Stomach (tissue), 9 donors: Measurements from ENCODE around the gene SYNDIG1. TPM values are rescaled to one million over a fixed set of nuclear protein-coding genes. Genes with fewer than 3 reads are reported as not detected.
"Not testable (repeated sequence)": the region's sequence is repeated elsewhere in the genome, so short reads cannot be mapped to it uniquely, and the experiment has no call there.

Experiments
- DNase-seq, 2 donors: peaks; one replicate each; pipeline versions ENCODE4 v3.0.0 to v3.0.0-alpha.2; 2013 to 2019
- H3K27ac ChIP-seq, 5 donors: fragments of 200-600 bp in 4 of 5; sonication (generic) in 4 of 5; one replicate each; pipeline ENCODE4 v1.5.1; 2013 to 2019; ENCODE audit warnings: mild to moderate bottlenecking in 1 of 5, moderate library complexity in 1 of 5
- H3K27me3 ChIP-seq, 3 donors: fragments of 200-600 bp; sonication (generic); one replicate each; pipeline ENCODE4 v1.5.1; 2017 to 2019; ENCODE audit warnings: mixed run types in 1 of 3
- H3K36me3 ChIP-seq, 4 donors: fragments of 200-600 bp; sonication (generic); 1 replicate in 3 of 4; 2 replicates in 1 of 4; pipeline ENCODE4 v1.5.1; 2016 to 2019
- H3K4me1 ChIP-seq, 4 donors: fragments of 200-600 bp; sonication (generic); one replicate each; pipeline ENCODE4 v1.5.1; 2016 to 2019
- H3K4me3 ChIP-seq, 4 donors: fragments of 200-600 bp; sonication (generic) in 3 of 4; one replicate each; pipeline ENCODE4 v1.5.1; 2016 to 2019; ENCODE audit warnings: mild to moderate bottlenecking in 1 of 4
- H3K9me3 ChIP-seq, 4 donors: fragments of 200-600 bp; sonication (generic); one replicate each; pipeline ENCODE4 v1.5.1; 2016 to 2019
- EP300 ChIP-seq: sonication (generic); formaldehyde crosslinking; IDR thresholded peaks from one replicate; pipeline ENCODE4 v1.6.1; 2017; ENCODE audit warnings: antibody characterized with exemption
- POLR2A ChIP-seq, 4 donors: fragments of 450-650 bp; IDR thresholded peaks; one replicate each; pipeline ENCODE4 v1.6.1; 2016; ENCODE audit warnings: antibody characterized with exemption in 4 of 4, control low read depth in 2 of 4, mild to moderate bottlenecking in 1 of 4, moderate library complexity in 1 of 4
- POLR2AphosphoS5 ChIP-seq, 3 donors: sonication (generic); formaldehyde crosslinking; IDR thresholded peaks; one replicate each; pipeline ENCODE4 v1.6.1; 2016; ENCODE audit warnings: antibody characterized with exemption in 3 of 3
- WGBS, 5 donors: extraction: QIAGEN DNeasy Blood & Tissue Kit in 3 of 5; methylation state at CpG; one replicate each; pipeline versions ENCODE4 v1.1.5 to v1.1.7; 2013 to 2018; 5-methylcytosine and 5-hydroxymethylcytosine counted together
- intact Hi-C: fragments of 100-400 bp; cut with DNase I; formaldehyde crosslinking; loops from one replicate; pipeline ENCODE4 v1.15.1; 2023; ENCODE audit warnings: low total_unique reads
- polyA plus RNA-seq, 3 donors: library from polyadenylated mRNA; stranded (reverse); fragments of 200-250 nt; gene quantifications; one replicate each; pipeline ENCODE4 v1.2.3, GENCODE V29; 2013
- total RNA-seq, 5 donors: library from RNA; depleted of rRNA; stranded (reverse); fragments of >200 nt; gene quantifications; one replicate each; pipeline versions ENCODE4 v1.1.0 to v1.2.3, GENCODE V29; 2014 to 2016
- TF ChIP-seq, protein P1 (sequence below), 7 experiments: fragments of 450-650 bp in 4 of 7; fragments of 200-600 bp in 3 of 7; sonication (generic) in 3 of 7; IDR thresholded peaks; one replicate each; pipeline ENCODE4 v1.5.1; 2016 to 2019; ENCODE audit warnings: antibody characterized with exemption in 7 of 7, control low read depth in 2 of 7, mild to moderate bottlenecking in 1 of 7
- donor health status: healthy with polysubstance abuse.
- donor health status: Bipolar disorder and iron deficiency.
- donor health status: healthy.

Gene SYNDIG1
- total and polyA plus RNA-seq, 8 donors = 0.29 to 2.0 (median 0.89) TPM; not detected in 4

DNA sequence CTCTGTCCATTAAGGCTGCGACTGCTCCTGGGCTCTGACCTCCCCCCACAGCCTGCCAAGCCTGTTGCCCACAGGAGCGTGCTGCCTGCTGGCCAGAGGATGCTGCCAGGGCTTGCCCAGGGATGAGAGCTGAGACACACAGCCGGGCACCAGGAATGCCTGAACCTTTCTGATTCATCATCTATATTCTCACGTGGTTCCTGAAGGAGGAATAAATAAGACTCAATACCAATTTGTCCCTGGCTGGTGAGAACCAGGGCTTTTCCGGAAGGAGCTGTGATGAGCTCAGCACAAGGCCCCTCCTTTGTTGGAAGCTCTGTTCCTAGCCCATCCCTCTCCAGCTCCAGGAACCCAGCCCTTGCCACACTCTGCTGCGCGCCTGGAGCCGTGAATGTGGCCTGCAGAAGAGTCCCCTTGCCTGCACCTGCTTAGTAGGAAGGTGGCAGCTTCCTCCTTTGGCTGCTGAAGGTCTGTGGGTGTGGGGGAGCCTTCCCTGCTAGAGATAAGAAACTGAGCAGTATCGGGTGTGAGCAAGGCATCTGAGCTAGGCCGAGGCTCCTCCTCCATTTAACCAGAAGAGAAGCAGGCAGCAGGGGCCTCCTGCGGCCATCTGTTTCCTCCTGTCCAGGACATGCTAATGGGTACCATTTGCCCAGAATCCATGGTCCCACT is 37.9 kb downstream of the SYNDIG1 start:
- H3K9me3 ChIP-seq = no peaks in the 10 kb centered on the region
- no peak overlapping the region for H3K27ac ChIP-seq
- intact Hi-C loops = no loop called here
- no peaks in the 10 kb centered on the region for H3K4me1 ChIP-seq
- no peaks in the 10 kb centered on the region for H3K36me3 ChIP-seq
- WGBS, 5 donors = 49 to 77% (median 58%) methylated on average over 8 to 11 of the region's 11 CpGs
- peak in 1 of 2 donors; percentile 48 for DNase-seq
- no peak overlapping the region for H3K4me3 ChIP-seq
- TF ChIP-seq EP300 = no peak
- peaks cover 0 to 2% (median 0%) of the 10 kb centered on the region in 3 donors for H3K27me3 ChIP-seq

DNA sequence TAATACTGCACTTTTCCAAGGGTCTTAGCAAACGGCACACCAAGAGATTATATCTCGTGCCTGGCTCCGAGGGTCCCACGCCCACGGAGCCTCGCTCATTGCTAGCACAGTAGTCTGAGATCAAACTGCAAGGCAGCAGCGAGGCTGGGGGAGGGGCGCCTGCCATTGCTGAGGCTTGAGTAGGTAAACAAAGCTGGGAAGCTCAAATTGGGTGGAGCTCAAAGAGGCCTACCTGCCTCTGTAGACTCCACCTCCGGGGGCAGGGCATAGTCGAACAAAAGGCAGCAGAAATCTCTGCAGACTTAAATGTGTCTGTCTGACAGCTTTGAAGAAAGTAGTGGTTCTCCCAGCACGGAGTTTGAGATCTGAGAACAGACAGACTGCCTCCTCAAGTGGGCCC is 43.0 kb downstream of the SYNDIG1 start:
- WGBS, 5 donors = 31 to 55% (median 38%) methylated on average over 8 to 11 of the region's 11 CpGs
- H3K9me3 ChIP-seq, H3K4me1 ChIP-seq, intact Hi-C loops, H3K27ac ChIP-seq, H3K27me3 ChIP-seq, H3K4me3 ChIP-seq, H3K36me3 ChIP-seq: not testable (repeated sequence)
- DNase-seq = peak; percentile 51 to 76

DNA sequence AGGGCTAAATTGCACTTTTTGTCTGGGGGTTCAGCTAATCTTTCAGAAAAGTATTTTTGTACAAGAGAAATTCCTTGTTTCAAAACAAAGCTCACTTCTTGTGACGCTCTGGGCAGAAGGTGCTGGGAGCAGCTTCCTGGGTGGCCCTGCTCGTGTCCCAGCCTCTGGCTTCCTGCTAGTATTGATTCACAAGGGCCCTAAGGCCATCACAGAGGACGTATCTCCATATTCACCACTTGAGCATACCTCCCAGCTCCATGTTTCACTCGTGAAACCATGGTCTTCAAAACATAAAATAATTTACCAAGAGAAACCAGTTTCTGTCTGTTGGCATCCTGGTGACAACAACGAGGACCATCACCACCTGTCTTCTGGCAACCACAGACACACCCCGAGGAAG is 49.1 kb downstream of the SYNDIG1 start:
- Histone ChIP-seq H3K4me3 (no peak overlapping the region), H3K36me3 (no peaks in the 10 kb centered on the region), H3K4me1 (no peaks in the 10 kb centered on the region), H3K27ac (no peak overlapping the region), H3K27me3 (no peaks in the 10 kb centered on the region), H3K9me3 (no peaks in the 10 kb centered on the region)
- DNase-seq = no peak
- TF ChIP-seq POLR2A (IDR thresholded peaks at IDR 0.05) (no peak), POLR2AphosphoS5 (IDR thresholded peaks at IDR 0.05) (no peak), EP300 (no peak)
- TF ChIP-seq, protein P1, sequence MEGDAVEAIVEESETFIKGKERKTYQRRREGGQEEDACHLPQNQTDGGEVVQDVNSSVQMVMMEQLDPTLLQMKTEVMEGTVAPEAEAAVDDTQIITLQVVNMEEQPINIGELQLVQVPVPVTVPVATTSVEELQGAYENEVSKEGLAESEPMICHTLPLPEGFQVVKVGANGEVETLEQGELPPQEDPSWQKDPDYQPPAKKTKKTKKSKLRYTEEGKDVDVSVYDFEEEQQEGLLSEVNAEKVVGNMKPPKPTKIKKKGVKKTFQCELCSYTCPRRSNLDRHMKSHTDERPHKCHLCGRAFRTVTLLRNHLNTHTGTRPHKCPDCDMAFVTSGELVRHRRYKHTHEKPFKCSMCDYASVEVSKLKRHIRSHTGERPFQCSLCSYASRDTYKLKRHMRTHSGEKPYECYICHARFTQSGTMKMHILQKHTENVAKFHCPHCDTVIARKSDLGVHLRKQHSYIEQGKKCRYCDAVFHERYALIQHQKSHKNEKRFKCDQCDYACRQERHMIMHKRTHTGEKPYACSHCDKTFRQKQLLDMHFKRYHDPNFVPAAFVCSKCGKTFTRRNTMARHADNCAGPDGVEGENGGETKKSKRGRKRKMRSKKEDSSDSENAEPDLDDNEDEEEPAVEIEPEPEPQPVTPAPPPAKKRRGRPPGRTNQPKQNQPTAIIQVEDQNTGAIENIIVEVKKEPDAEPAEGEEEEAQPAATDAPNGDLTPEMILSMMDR (IDR thresholded peaks at IDR 0.05) = no peak
- WGBS, 5 donors = 72 to 82% (median 79%) methylated on average over 6 of the region's 6 CpGs
- intact Hi-C loops = no loop called here

DNA sequence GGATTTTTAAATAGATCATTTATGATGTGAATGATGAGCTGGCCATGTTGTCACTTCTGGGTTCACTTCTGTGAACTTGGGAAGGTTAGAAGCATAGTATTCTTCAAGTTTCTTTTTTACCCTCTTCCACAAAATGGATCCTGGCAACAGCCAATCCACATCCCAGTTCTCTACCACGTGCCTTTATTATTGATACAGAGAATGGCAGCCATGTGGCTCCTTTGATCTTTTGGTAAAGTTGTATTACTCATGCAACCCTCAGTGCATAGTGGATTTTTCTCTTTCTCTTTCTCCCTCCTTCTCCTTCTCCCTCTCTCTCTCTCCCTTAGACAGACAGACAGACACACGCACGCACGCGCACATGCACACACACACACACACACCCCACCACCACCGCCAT is 50.0 kb downstream of the SYNDIG1 start:
- WGBS, 5 donors = 89 to 93% (median 90%) methylated on average over 6 of the region's 6 CpGs
- no peaks in the 10 kb centered on the region for H3K9me3 ChIP-seq
- H3K4me1 ChIP-seq = no peaks in the 10 kb centered on the region
- H3K4me3 ChIP-seq = no peak overlapping the region
- no peak overlapping the region for H3K27ac ChIP-seq
- TF ChIP-seq POLR2AphosphoS5 (IDR thresholded peaks at IDR 0.05) (no peak), EP300 (no peak), POLR2A (IDR thresholded peaks at IDR 0.05) (no peak)
- TF ChIP-seq, protein P1 (IDR thresholded peaks at IDR 0.05) = no peak
- H3K27me3 ChIP-seq = no peaks in the 10 kb centered on the region
- no peak for DNase-seq
- no peaks in the 10 kb centered on the region for H3K36me3 ChIP-seq
- intact Hi-C loops = no loop called here

DNA sequence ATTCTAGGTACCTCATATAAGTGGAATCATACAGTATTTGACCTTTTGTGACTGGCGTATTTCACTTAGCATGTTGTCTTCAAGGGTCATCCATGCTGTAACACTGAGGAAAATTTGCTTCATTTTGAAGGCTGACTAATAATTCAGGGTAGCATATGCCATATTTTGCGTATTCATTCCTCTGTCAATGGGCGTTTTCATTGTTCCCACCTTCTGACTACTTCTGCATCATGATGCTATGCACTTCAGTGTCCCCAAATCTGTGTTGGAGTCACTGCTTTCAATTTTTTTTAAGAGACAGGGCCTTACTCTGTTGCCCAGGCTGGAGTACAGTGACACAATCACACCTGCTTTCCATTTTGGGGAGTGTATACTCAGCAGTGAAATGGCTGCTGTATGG is 51.6 kb downstream of the SYNDIG1 start:
- intact Hi-C loops = no loop called here
- H3K9me3 ChIP-seq = no peaks in the 10 kb centered on the region
- no peaks in the 10 kb centered on the region for H3K36me3 ChIP-seq
- WGBS, 5 donors = 90 to 95% (median 94%) methylated on average over 3 of the region's 3 CpGs
- H3K27me3 ChIP-seq = no peaks in the 10 kb centered on the region
- DNase-seq = no peak
- TF ChIP-seq, protein P1 (IDR thresholded peaks at IDR 0.05) = no peak
- TF ChIP-seq POLR2A (IDR thresholded peaks at IDR 0.05) (no peak), POLR2AphosphoS5 (IDR thresholded peaks at IDR 0.05) (no peak), EP300 (no peak)
- no peak overlapping the region for H3K27ac ChIP-seq
- H3K4me1 ChIP-seq = no peaks in the 10 kb centered on the region
- no peak overlapping the region for H3K4me3 ChIP-seq
